ENCODE data around the gene TMEM131. TPM values are rescaled to one million over a fixed set of nuclear protein-coding genes. Genes with fewer than 3 reads are reported as not detected.
"Not testable (repeated sequence)": the region's sequence is repeated elsewhere in the genome, so short reads cannot be mapped to it uniquely, and the experiment has no call there.

TMEM131 gene
- total RNA-seq, 6 donors from 2014 or later: 30.5 to 67.5 (median 39.7) TPM

DNA sequence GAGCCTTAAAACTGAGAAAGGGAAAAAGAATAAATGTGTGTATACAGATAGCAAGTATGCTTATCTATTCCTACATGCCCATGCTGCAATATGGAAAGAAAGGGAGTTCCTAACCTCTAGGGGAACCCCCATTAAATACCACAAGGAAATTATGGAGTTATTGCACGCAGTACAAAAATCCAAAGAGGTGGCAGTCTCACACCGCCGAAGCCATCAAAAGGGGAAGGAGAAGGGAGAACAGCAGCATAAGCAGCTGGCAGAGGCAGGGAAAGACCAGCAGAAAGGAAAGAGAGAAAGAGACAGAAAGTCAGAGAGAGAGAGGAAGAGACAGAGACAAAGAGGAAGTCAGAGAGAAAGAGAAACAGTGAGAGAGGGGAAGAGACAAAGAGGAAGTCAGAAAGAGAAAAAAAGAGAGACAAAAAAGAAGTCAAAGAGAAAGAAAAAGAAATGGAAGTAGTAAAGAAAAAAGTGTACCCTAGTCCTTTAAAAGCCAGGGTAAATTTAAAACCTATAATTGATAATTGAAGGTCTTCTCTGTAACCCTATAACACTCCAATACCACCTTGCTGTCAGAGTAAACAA, 169.4 kb downstream of the TMEM131 start:
- H3K27ac ChIP-seq; H3K4me1 ChIP-seq; DNase-seq; H3K9me3 ChIP-seq; H3K4me3 ChIP-seq; ATAC-seq (ENCODE audit: low FRiP score in 2 of 2); H3K27me3 ChIP-seq: not testable (repeated sequence)
- 64 to 73% methylated on average over 3 of the region's 3 CpGs for WGBS, 2 donors
- H3K36me3 ChIP-seq: peaks cover 0 to 19% (median 2%) of the 10 kb centered on the region in 4 donors

DNA sequence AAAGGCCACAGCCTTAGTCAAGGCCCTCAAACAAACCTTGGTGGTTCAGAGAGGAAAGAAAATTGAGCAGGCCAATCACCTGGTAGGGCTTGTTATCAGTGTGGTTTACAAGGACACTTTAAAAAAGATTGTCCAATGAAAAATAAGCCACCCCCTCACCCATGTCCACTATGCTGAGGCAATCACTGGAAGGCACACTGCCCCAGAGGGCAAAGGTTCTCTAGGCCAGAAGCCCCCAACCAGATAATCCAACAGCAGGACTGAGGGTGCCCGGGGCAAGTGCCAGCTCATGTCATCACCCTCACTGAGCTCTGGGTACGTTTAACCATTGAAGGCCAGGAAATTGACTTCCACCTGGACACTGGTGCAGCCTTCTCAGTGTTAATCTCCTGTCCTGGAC, 171.7 kb downstream of the TMEM131 start:
- WGBS, 2 donors: 88 to 100% methylated on average over 1 to 2 of the region's 2 CpGs
- not testable (repeated sequence) for H3K27ac ChIP-seq; H3K9me3 ChIP-seq; H3K27me3 ChIP-seq; H3K4me1 ChIP-seq; DNase-seq; H3K4me3 ChIP-seq; ATAC-seq (ENCODE audit: low FRiP score in 2 of 2)
- H3K36me3 ChIP-seq: peaks cover 0 to 31% (median 5%) of the 10 kb centered on the region in 4 donors

DNA sequence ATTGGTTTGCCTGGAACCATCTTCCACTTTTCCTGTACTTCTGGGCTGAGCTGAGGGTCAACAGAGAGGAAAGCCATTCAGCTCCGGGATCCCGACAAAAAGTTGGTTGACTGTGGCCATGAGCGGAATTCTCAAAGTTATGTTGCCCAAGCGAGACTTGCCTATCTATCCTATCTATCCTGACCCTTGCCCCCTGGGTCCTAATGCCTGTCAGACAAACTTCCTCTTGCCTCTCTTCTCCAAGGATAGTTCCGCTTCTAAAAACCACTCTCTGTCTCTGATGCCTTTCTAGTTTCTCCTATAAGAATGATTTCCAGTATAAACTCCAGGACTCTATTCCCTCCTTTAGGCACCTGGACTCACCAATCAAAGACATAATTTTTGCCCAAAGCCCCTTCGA, 173.9 kb downstream of the TMEM131 start:
- H3K9me3 ChIP-seq; H3K27ac ChIP-seq; H3K4me3 ChIP-seq; H3K27me3 ChIP-seq; ATAC-seq (ENCODE audit: low FRiP score in 2 of 2); DNase-seq; H3K4me1 ChIP-seq: not testable (repeated sequence)
- peaks cover 0 to 28% (median 5%) of the 10 kb centered on the region in 4 donors for H3K36me3 ChIP-seq
- WGBS, 2 donors: 89 to 98% methylated on average over 6 of the region's 6 CpGs

DNA sequence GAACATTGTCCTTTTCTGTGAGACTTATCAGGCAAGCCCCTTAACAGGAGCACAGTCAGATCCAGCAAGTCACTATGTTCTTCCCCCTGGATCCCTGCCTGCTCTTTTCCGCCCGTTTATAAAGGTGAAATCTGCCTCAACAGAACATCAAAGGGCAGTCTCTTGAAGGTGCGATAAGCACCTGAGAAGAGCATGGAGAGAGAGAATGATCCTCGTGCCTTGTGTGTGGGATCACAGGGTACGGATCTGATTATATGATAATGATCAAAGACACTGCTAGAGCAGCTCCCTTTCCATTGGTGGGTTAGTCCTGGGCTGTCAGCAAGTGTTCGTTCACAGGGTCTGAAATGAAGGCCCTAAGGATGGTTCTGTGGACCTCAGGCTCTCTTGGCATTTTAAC, 176.0 kb downstream of the TMEM131 start:
- Histone ChIP-seq H3K9me3 (no peaks in the 10 kb centered on the region), H3K27me3 (no peaks in the 10 kb centered on the region), H3K4me1 (no peaks in the 10 kb centered on the region), H3K27ac (no peak overlapping the region), H3K4me3 (no peak overlapping the region), H3K36me3 (peaks cover 0 to 28% (median 5%) of the 10 kb centered on the region in 4 donors)
- TF ChIP-seq POLR2AphosphoS5 (IDR thresholded peaks at IDR 0.05) (no peak), POLR2A (IDR thresholded peaks at IDR 0.05) (no peak), EP300 (IDR thresholded peaks at IDR 0.05) (no peak)
- TF ChIP-seq, protein P1, sequence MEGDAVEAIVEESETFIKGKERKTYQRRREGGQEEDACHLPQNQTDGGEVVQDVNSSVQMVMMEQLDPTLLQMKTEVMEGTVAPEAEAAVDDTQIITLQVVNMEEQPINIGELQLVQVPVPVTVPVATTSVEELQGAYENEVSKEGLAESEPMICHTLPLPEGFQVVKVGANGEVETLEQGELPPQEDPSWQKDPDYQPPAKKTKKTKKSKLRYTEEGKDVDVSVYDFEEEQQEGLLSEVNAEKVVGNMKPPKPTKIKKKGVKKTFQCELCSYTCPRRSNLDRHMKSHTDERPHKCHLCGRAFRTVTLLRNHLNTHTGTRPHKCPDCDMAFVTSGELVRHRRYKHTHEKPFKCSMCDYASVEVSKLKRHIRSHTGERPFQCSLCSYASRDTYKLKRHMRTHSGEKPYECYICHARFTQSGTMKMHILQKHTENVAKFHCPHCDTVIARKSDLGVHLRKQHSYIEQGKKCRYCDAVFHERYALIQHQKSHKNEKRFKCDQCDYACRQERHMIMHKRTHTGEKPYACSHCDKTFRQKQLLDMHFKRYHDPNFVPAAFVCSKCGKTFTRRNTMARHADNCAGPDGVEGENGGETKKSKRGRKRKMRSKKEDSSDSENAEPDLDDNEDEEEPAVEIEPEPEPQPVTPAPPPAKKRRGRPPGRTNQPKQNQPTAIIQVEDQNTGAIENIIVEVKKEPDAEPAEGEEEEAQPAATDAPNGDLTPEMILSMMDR (IDR thresholded peaks at IDR 0.05): no peak
- WGBS, 2 donors: 74 to 83% methylated on average over 6 of the region's 6 CpGs
- ATAC-seq (ENCODE audit: low FRiP score in 2 of 2) (no peak), DNase-seq (no peak)

DNA sequence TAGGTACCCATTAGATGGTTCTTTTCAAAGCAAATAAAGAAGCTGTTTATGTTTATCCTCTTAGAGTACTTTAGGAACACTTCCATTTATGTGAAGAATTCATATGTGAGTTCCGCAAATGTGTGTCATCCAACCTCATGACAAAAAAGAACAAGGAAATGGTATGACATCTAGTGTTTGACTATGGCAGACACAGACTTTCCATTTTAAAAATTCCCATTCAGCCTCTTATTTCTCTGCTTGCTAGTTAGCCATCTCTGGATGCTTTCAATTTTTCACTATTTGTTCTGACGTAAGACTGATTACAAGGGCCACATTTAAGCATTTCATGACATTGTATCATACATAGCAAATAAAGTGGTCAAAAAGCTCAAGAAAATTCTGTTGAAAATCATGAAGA, 179.3 kb downstream of the TMEM131 start:
- Histone ChIP-seq H3K27me3 (no peaks in the 10 kb centered on the region), H3K9me3 (no peaks in the 10 kb centered on the region), H3K27ac (no peak overlapping the region), H3K4me1 (no peaks in the 10 kb centered on the region), H3K4me3 (no peak overlapping the region), H3K36me3 (peaks cover 5 to 45% (median 8%) of the 10 kb centered on the region in 4 donors)
- TF ChIP-seq, protein P1 (IDR thresholded peaks at IDR 0.05): no peak
- no peak for TF ChIP-seq POLR2A (IDR thresholded peaks at IDR 0.05)
- TF ChIP-seq POLR2AphosphoS5 (IDR thresholded peaks at IDR 0.05): no peak
- no peak for TF ChIP-seq EP300 (IDR thresholded peaks at IDR 0.05)
- 93 to 96% methylated on average over 2 of the region's 2 CpGs for WGBS, 2 donors
- no peak for DNase-seq
- ATAC-seq (ENCODE audit: low FRiP score in 2 of 2): no peak

DNA sequence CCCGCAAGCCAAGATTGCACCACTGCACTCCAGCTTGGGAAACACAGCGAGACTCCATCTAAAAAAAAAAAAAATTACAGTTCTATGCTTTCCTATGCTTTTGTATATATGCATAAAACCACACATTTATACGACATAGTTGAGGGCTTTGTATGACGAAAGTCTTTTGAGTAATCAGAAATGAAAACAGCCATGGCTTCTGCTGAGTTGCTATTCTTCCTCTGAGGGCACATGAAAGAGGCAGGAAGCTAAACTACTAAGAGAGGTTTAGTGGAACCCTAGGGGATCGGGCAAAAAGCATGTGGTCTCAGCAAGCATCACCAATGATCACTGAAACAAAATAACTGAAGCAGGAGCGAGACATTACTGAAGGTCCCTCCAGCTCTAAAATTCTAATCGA, 182.8 kb downstream of the TMEM131 start:
- DNase-seq: no peak
- no peak for ATAC-seq (ENCODE audit: low FRiP score in 2 of 2)
- Histone ChIP-seq H3K4me3 (no peak overlapping the region), H3K27ac (no peak overlapping the region), H3K4me1 (no peaks in the 10 kb centered on the region), H3K27me3 (no peaks in the 10 kb centered on the region), H3K9me3 (no peaks in the 10 kb centered on the region), H3K36me3 (peaks cover 5 to 47% (median 13%) of the 10 kb centered on the region in 4 donors)
- WGBS, 2 donors: 80 to 93% methylated on average over 7 of the region's 7 CpGs
- TF ChIP-seq POLR2A (IDR thresholded peaks at IDR 0.05) (no peak), POLR2AphosphoS5 (IDR thresholded peaks at IDR 0.05) (no peak), EP300 (IDR thresholded peaks at IDR 0.05) (no peak)
- TF ChIP-seq, protein P1 (IDR thresholded peaks at IDR 0.05): no peak

Data from upper lobe of left lung (tissue), 6 donors.